Skin of body (tissue), 2 donors: ENCODE results near the gene CHAT. TPM values are rescaled to one million over a fixed set of nuclear protein-coding genes. Genes with fewer than 3 reads are reported as not detected.

ENCODE experiments used
- DNase-seq: peaks from one replicate; lab custom pipeline; 2025; lab: John Stamatoyannopoulos, UW
- total RNA-seq: library from RNA; depleted of rRNA; stranded (reverse); fragments of >200 nt; gene quantifications from one replicate; pipeline ENCODE4 v1.2.3, GENCODE V29; 2014

Gene CHAT
- total RNA-seq, 1 donor from 2014 or later: not detected

GRCh38 chr10:49628599-49628998 is 14.8 kb downstream of the CHAT start:
- DNase-seq: no peak

GRCh38 chr10:49629431-49629881 is 15.6 kb downstream of the CHAT start:
- no peak for DNase-seq

GRCh38 chr10:49631975-49632374 is 18.1 kb downstream of the CHAT start:
- no peak for DNase-seq

- DNase-seq: no peak
Measured at GRCh38 chr10:49632406-49633317, 18.8 kb downstream of the CHAT start.

GRCh38 chr10:49633327-49634068 is 19.7 kb downstream of the CHAT start:
- DNase-seq: no peak

GRCh38 chr10:49634069-49634660 is 20.3 kb downstream of the CHAT start:
- DNase-seq: no peak

GRCh38 chr10:49642311-49642710 is 28.5 kb downstream of the CHAT start:
- DNase-seq: no peak

- no peak for DNase-seq
Measured at GRCh38 chr10:49643241-49644034, 29.6 kb downstream of the CHAT start.

GRCh38 chr10:49644035-49644646 is 30.3 kb downstream of the CHAT start:
- no peak for DNase-seq

- no peak for DNase-seq
Measured at GRCh38 chr10:49645417-49645816, 31.6 kb downstream of the CHAT start.

GRCh38 chr10:49645871-49646870 is 32.3 kb downstream of the CHAT start:
- no peak for DNase-seq

- no peak for DNase-seq
Measured at GRCh38 chr10:49647554-49647953, 33.7 kb downstream of the CHAT start.

- no peak for DNase-seq
Measured at GRCh38 chr10:49647985-49648795, 34.4 kb downstream of the CHAT start.

GRCh38 chr10:49649294-49649693 is 35.5 kb downstream of the CHAT start:
- DNase-seq: no peak

- no peak for DNase-seq
Measured at GRCh38 chr10:49649936-49650723, 36.3 kb downstream of the CHAT start.

GRCh38 chr10:49650724-49651034 is 36.8 kb downstream of the CHAT start:
- no peak for DNase-seq

GRCh38 chr10:49651039-49651835 is 37.4 kb downstream of the CHAT start:
- no peak for DNase-seq
